ENCODE measurements around the gene MGAT4B. TPM values are rescaled to one million over a fixed set of nuclear protein-coding genes. Genes with fewer than 3 reads are reported as not detected.

MGAT4B gene
- total RNA-seq, 2 experiments from 2014 or later, result 141 to 145 TPM

DNA sequence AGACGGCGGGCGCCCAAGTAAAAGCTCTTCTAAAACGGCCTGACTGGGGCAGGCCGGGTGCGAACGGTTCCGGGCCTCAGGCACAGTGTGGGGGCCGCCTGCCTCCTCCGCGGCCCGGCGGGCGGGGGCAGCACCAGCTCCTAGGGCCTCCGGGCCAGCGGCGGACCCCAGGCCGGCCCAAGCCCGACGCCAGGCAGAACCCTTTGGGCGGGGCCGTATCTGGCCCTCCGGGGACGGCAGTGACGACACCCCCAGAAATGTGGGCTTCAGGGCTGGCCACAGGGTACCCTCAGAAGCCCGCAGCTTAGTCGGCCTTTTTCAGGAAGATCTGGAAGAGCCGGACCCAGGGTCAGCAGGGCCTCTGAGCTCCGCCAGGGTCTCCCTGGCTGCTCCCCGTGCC, 8.9 kb downstream of the MGAT4B start:
- Histone ChIP-seq H3K27me3 (ENCODE audit: control insufficient read depth in 1 of 2, insufficient read depth in 2 of 2, low read length in 2 of 2) (no peaks in the 10 kb centered on the region), H3K27ac (ENCODE audit: low read depth in 1 of 2, low read length in 2 of 2) (no peak overlapping the region), H3K4me3 (ENCODE audit: low read length) (no peak overlapping the region), H3K36me3 (ENCODE audit: insufficient read depth, low read length) (peaks cover 28% of the 10 kb centered on the region), H3K9me3 (ENCODE audit: control insufficient read depth in 1 of 2, insufficient read depth in 1 of 2, low read length in 2 of 2) (no peaks in the 10 kb centered on the region), H3K4me1 (ENCODE audit: insufficient read depth, low read length) (peaks cover 50% of the 10 kb centered on the region)
- H3K4me1 Mint-ChIP-seq (ENCODE audit: low read depth), result peaks cover 42% of the 10 kb centered on the region
- CTCF ChIA-PET, result interaction anchor here (3.2 kb wide), 1 partner anchor 35 kb away, joined by 22 read pairs; no protein-coding TSS in a partner anchor
- H3K27me3 Mint-ChIP-seq, result no peaks in the 10 kb centered on the region
- H3K36me3 Mint-ChIP-seq (ENCODE audit: low read depth), result peaks cover 27% of the 10 kb centered on the region
- no peak for ATAC-seq (ENCODE audit: poor library complexity)
- no peak overlapping the region for H3K4me3 Mint-ChIP-seq
- POLR2A ChIA-PET, result interaction anchor here (0.7 to 4.6 kb wide), 3 partner anchors 8 to 174 kb away, joined by 4 to 23 read pairs (median 17); partner anchors contain the start of genes HNRNPH1, MGAT4B and SQSTM1
- intact Hi-C loops (cut with DNase I, micrococcal nuclease), result loop anchor here (1.0 to 2.0 kb wide), 3 partner anchors 34 to 139 kb away; no protein-coding TSS in a partner anchor
- TF ChIP-seq, protein P1, sequence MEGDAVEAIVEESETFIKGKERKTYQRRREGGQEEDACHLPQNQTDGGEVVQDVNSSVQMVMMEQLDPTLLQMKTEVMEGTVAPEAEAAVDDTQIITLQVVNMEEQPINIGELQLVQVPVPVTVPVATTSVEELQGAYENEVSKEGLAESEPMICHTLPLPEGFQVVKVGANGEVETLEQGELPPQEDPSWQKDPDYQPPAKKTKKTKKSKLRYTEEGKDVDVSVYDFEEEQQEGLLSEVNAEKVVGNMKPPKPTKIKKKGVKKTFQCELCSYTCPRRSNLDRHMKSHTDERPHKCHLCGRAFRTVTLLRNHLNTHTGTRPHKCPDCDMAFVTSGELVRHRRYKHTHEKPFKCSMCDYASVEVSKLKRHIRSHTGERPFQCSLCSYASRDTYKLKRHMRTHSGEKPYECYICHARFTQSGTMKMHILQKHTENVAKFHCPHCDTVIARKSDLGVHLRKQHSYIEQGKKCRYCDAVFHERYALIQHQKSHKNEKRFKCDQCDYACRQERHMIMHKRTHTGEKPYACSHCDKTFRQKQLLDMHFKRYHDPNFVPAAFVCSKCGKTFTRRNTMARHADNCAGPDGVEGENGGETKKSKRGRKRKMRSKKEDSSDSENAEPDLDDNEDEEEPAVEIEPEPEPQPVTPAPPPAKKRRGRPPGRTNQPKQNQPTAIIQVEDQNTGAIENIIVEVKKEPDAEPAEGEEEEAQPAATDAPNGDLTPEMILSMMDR (IDR thresholded peaks at IDR 0.05), result no peak
- H3K27ac Mint-ChIP-seq, result no peak overlapping the region
- H3K9me3 Mint-ChIP-seq, result no peaks in the 10 kb centered on the region
- peak in 1 of 14 experiments; percentile 38 for DNase-seq

GRCh38 chr5:179796877-179797608, 9.6 kb downstream of the MGAT4B start:
- Histone ChIP-seq H3K27me3 (ENCODE audit: control insufficient read depth in 1 of 2, insufficient read depth in 2 of 2, low read length in 2 of 2) (no peaks in the 10 kb centered on the region), H3K4me1 (ENCODE audit: insufficient read depth, low read length) (peaks cover 45% of the 10 kb centered on the region), H3K9me3 (ENCODE audit: control insufficient read depth in 1 of 2, insufficient read depth in 1 of 2, low read length in 2 of 2) (no peaks in the 10 kb centered on the region), H3K4me3 (ENCODE audit: low read length) (no peak overlapping the region), H3K27ac (ENCODE audit: low read depth in 1 of 2, low read length in 2 of 2) (no peak overlapping the region), H3K36me3 (ENCODE audit: insufficient read depth, low read length) (peaks cover 28% of the 10 kb centered on the region)
- Mint-ChIP-seq H3K27me3 (no peaks in the 10 kb centered on the region), H3K27ac (peak overlapping the region; percentile 44), H3K4me1 (ENCODE audit: low read depth) (peaks cover 45% of the 10 kb centered on the region), H3K9me3 (no peaks in the 10 kb centered on the region), H3K4me3 (peak overlapping the region; percentile 83), H3K36me3 (ENCODE audit: low read depth) (peaks cover 25% of the 10 kb centered on the region)
- DNase-seq (peak in 1 of 14 experiments; percentile 35), ATAC-seq (ENCODE audit: poor library complexity) (no peak)
- ChIA-PET POLR2A (interaction anchor here (0.7 to 4.6 kb wide), 5 partner anchors 9 to 174 kb away, joined by 3 to 23 read pairs (median 7); partner anchors contain the start of genes HNRNPH1, MGAT4B and SQSTM1), CTCF (interaction anchor here (1.4 to 3.2 kb wide), 3 partner anchors 26 to 118 kb away, joined by 4 to 22 read pairs (median 6); no protein-coding TSS in a partner anchor)
- intact Hi-C loops (cut with DNase I, micrococcal nuclease), result loop anchor here (1.0 to 2.0 kb wide), 3 partner anchors 34 to 138 kb away; no protein-coding TSS in a partner anchor
- TF ChIP-seq, protein P1 (IDR thresholded peaks at IDR 0.05), result no peak

DNA sequence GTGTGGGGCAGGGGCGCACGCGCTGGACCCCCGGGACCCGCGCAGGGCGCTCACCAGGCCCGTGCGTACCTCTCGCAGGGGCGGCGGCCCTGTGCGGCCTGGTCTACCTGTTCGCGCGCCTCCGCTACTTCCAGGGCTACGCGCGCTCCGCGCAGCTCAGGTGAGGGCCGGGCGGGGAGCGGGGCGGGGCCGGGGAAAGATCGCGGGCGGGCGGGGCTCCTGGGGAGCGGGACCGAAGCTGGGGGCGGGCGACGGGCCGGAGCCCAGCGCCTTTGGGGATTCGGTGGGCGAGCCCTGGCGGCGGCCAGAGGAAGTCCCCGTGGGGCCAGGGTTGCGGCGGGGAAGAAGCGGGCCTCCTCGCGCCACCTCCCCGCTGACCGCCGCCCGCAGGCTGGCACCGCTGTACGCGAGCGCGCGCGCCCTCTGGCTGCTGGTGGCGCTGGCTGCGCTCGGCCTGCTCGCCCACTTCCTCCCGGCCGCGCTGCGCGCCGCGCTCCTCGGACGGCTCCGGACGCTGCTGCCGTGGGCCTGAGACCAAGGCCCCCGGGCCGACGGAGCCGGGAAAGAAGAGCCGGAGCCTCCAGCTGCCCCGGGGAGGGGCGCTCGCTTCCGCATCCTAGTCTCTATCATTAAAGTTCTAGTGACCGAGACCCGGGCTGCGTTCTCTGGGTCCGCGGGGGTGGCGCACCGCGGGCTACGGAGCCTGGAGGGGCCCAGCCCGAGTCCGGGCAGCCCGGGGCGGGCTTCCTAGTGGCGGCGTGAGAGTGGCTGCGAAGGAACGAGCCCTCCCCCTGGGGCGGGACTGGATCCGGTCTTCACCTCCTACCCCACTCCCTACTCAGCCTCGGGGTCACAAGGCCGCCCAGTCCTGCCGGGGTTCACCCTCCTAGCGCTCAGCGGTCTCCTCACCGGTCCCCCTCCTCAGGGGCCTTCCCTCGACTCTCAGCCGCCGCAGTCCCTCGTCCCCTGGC, 10.5 kb downstream of the MGAT4B start:
- CTCF ChIA-PET, result interaction anchor here (0.6 to 3.2 kb wide), 8 partner anchors 24 to 117 kb away, joined by 3 to 22 read pairs (median 4); partner anchors contain the start of genes MAML1 and SQSTM1
- Mint-ChIP-seq H3K4me1 (ENCODE audit: low read depth) (peaks cover 40% of the 10 kb centered on the region), H3K36me3 (ENCODE audit: low read depth) (peaks cover 19% of the 10 kb centered on the region), H3K27me3 (no peaks in the 10 kb centered on the region), H3K4me3 (peak overlapping the region; percentile 83), H3K27ac (peak overlapping the region; percentile 44), H3K9me3 (no peaks in the 10 kb centered on the region)
- Histone ChIP-seq H3K27me3 (ENCODE audit: control insufficient read depth in 1 of 2, insufficient read depth in 2 of 2, low read length in 2 of 2) (no peaks in the 10 kb centered on the region), H3K9me3 (ENCODE audit: control insufficient read depth in 1 of 2, insufficient read depth in 1 of 2, low read length in 2 of 2) (no peaks in the 10 kb centered on the region), H3K27ac (ENCODE audit: low read depth in 1 of 2, low read length in 2 of 2) (peak overlapping the region in 1 of 2 donors; percentile 13), H3K4me1 (ENCODE audit: insufficient read depth, low read length) (peaks cover 38% of the 10 kb centered on the region), H3K4me3 (ENCODE audit: low read length) (peak overlapping the region; percentile 43), H3K36me3 (ENCODE audit: insufficient read depth, low read length) (peaks cover 26% of the 10 kb centered on the region)
- ATAC-seq (ENCODE audit: poor library complexity) (peak; percentile 70), DNase-seq (peak; percentile 53 to 89 (median 69))
- TF ChIP-seq, protein P1 (IDR thresholded peaks at IDR 0.05), result peak; percentile 74
- POLR2A ChIA-PET, result interaction anchor here (1.0 to 4.6 kb wide), 7 partner anchors 10 to 173 kb away, joined by 3 to 23 read pairs (median 10); partner anchors contain the start of genes HNRNPH1, MAML1, MGAT4B and SQSTM1
- intact Hi-C loops (cut with DNase I, micrococcal nuclease), result loop anchor here (2.0 kb wide), 3 partner anchors 33 to 137 kb away; partner anchors contain the start of gene MAML1 (in 1 of the 2)

All from CD4-positive, alpha-beta T cell (primary cell).